HEK293 (cell line): ENCODE data around the gene STK38.
A peak's percentile ranks its signal among the peaks of the same experiment; 100 is the strongest.

ENCODE experiments used
- GFI1B ChIP-seq: fragments of 450-650 bp; formaldehyde crosslinking; IDR thresholded peaks from 2 replicates; pipeline ENCODE4 v1.5.1; 2016; ENCODE audit warnings: missing biosample characterization, missing genetic modification characterization
- KLF16 ChIP-seq: fragments of 450-650 bp; formaldehyde crosslinking; IDR thresholded peaks from 2 replicates; pipeline ENCODE4 v1.5.1; 2017; ENCODE audit warnings: missing biosample characterization, missing genetic modification characterization
- PRDM2 ChIP-seq: fragments of 450-650 bp; formaldehyde crosslinking; IDR thresholded peaks from 2 replicates; pipeline ENCODE4 v1.5.1; 2016; ENCODE audit warnings: missing biosample characterization, missing genetic modification characterization, borderline replicate concordance
- SCRT1 ChIP-seq: fragments of 450-650 bp; formaldehyde crosslinking; IDR thresholded peaks from 2 replicates; pipeline ENCODE4 v1.5.1; 2016; ENCODE audit warnings: missing biosample characterization, missing genetic modification characterization, borderline replicate concordance
- SP3 ChIP-seq: fragments of 450-650 bp; formaldehyde crosslinking; IDR thresholded peaks from 2 replicates; pipeline ENCODE4 v1.5.1; 2016; ENCODE audit warnings: missing biosample characterization, missing genetic modification characterization
- TSHZ1 ChIP-seq: fragments of 450-650 bp; formaldehyde crosslinking; IDR thresholded peaks from 2 replicates; pipeline ENCODE4 v1.5.1; 2016; ENCODE audit warnings: missing biosample characterization, missing genetic modification characterization, borderline replicate concordance
- YY2 ChIP-seq: fragments of 450-650 bp; formaldehyde crosslinking; IDR thresholded peaks from 2 replicates; pipeline ENCODE4 v1.5.1; 2016; ENCODE audit warnings: missing biosample characterization, missing genetic modification characterization
- ZBTB1 ChIP-seq: fragments of 450-650 bp; formaldehyde crosslinking; IDR thresholded peaks from 2 replicates; pipeline ENCODE4 v1.5.1; 2016; ENCODE audit warnings: missing biosample characterization, missing genetic modification characterization
- ZFP3 ChIP-seq: fragments of 450-650 bp; formaldehyde crosslinking; IDR thresholded peaks from 2 replicates; pipeline ENCODE4 v1.5.1; 2016; ENCODE audit warnings: low read depth, missing biosample characterization, missing genetic modification characterization
- ZNF10 ChIP-seq: fragments of 450-650 bp; formaldehyde crosslinking; IDR thresholded peaks from 2 replicates; pipeline ENCODE4 v1.5.1; 2017; ENCODE audit warnings: missing biosample characterization, missing genetic modification characterization
- ZNF138 ChIP-seq: fragments of 450-650 bp; formaldehyde crosslinking; IDR thresholded peaks from 2 replicates; pipeline ENCODE4 v1.5.1; 2016; ENCODE audit warnings: missing biosample characterization, missing genetic modification characterization, borderline replicate concordance
- ZNF24 ChIP-seq: fragments of 450-650 bp; formaldehyde crosslinking; IDR thresholded peaks from 2 replicates; pipeline ENCODE4 v1.5.1; 2016; ENCODE audit warnings: missing biosample characterization, missing genetic modification characterization
- ZNF350 ChIP-seq: fragments of 450-650 bp; formaldehyde crosslinking; IDR thresholded peaks from 2 replicates; pipeline ENCODE4 v1.5.0; 2017; ENCODE audit warnings: missing biosample characterization, mild to moderate bottlenecking, missing genetic modification characterization
- ZNF391 ChIP-seq: fragments of 450-650 bp; formaldehyde crosslinking; IDR thresholded peaks from 2 replicates; pipeline ENCODE4 v1.5.1; 2016; ENCODE audit warnings: low read depth, missing biosample characterization, missing genetic modification characterization, borderline replicate concordance
- ZNF404 ChIP-seq: fragments of 450-650 bp; formaldehyde crosslinking; IDR thresholded peaks from 2 replicates; pipeline ENCODE4 v1.5.1; 2017; ENCODE audit warnings: missing biosample characterization, missing genetic modification characterization
- ZNF433 ChIP-seq: fragments of 450-650 bp; formaldehyde crosslinking; IDR thresholded peaks from 2 replicates; pipeline ENCODE4 v1.5.1; 2016; ENCODE audit warnings: missing biosample characterization, missing genetic modification characterization, low read depth
- ZNF544 ChIP-seq: fragments of 450-650 bp; formaldehyde crosslinking; IDR thresholded peaks from 2 replicates; pipeline ENCODE4 v1.5.0; 2017; ENCODE audit warnings: missing biosample characterization, missing genetic modification characterization
- ZNF629 ChIP-seq: fragments of 450-650 bp; formaldehyde crosslinking; IDR thresholded peaks from 2 replicates; pipeline ENCODE4 v1.5.1; 2017; ENCODE audit warnings: missing biosample characterization, missing genetic modification characterization
- ZNF664 ChIP-seq: fragments of 450-650 bp; formaldehyde crosslinking; IDR thresholded peaks from 2 replicates; pipeline ENCODE4 v1.5.1; 2016; ENCODE audit warnings: missing biosample characterization, missing genetic modification characterization
- ZNF677 ChIP-seq: fragments of 450-650 bp; IDR thresholded peaks from 2 replicates; pipeline ENCODE4 v1.5.0; 2018; ENCODE audit warnings: missing biosample characterization, mild to moderate bottlenecking, missing genetic modification characterization, moderate library complexity
- ZNF701 ChIP-seq: fragments of 450-650 bp; formaldehyde crosslinking; IDR thresholded peaks from 2 replicates; pipeline ENCODE4 v1.5.1; 2016; ENCODE audit warnings: missing biosample characterization, missing genetic modification characterization
- ZNF792 ChIP-seq: fragments of 450-650 bp; formaldehyde crosslinking; IDR thresholded peaks from 2 replicates; pipeline ENCODE4 v1.5.1; 2016; ENCODE audit warnings: missing biosample characterization, missing genetic modification characterization
- ZNF837 ChIP-seq: fragments of 450-650 bp; formaldehyde crosslinking; IDR thresholded peaks from 2 replicates; pipeline ENCODE4 v1.5.1; 2016; ENCODE audit warnings: missing biosample characterization, missing genetic modification characterization
- ZSCAN23 ChIP-seq: fragments of 450-650 bp; formaldehyde crosslinking; IDR thresholded peaks from 2 replicates; pipeline ENCODE4 v1.5.1; 2016; ENCODE audit warnings: missing biosample characterization, missing genetic modification characterization
- ZSCAN5A ChIP-seq: fragments of 450-650 bp; formaldehyde crosslinking; IDR thresholded peaks from 2 replicates; pipeline ENCODE4 v1.5.1; 2016; ENCODE audit warnings: missing biosample characterization, missing genetic modification characterization
- TF ChIP-seq, protein P1 (sequence below): fragments of 450-650 bp; formaldehyde crosslinking; IDR thresholded peaks from 2 replicates; pipeline ENCODE4 v1.5.1; 2016; ENCODE audit warnings: missing biosample characterization, missing genetic modification characterization
- TF ChIP-seq, protein P2 (sequence below): sonication (generic); formaldehyde crosslinking; IDR thresholded peaks from 2 replicates; pipeline ENCODE4 v1.8.1; 2022; ENCODE audit warnings: mild to moderate bottlenecking, moderate library complexity, missing genetic modification reagents

Gene STK38

GRCh38 chr6:36546920-36547645 lies at the start of gene STK38 (continued):
- TF ChIP-seq PRDM2 (tag by site-specific recombination) (no peak), ZNF664 (no peak), GFI1B (no peak), ZNF24 (0 out of 2 replicates have a peak, but pooled peaks have one; percentile 47), ZNF391 (peak; percentile 78; the same call in 1 of the 2 replicates), ZNF677 (tag by site-specific recombination) (no peak), ZNF629 (tag by site-specific recombination) (0 out of 2 replicates have a peak, but pooled peaks have one; percentile 47), ZSCAN5A (peak; percentile 71; the same call in 1 of the 2 replicates), SCRT1 (tag by site-specific recombination) (peak; percentile 90), ZNF10 (tag by site-specific recombination) (0 out of 2 replicates have a peak, but pooled peaks have one; percentile 39), KLF16 (tag by site-specific recombination) (no peak), SP3 (tag by site-specific recombination) (peak; percentile 68), ZSCAN23 (tag by site-specific recombination) (peak; percentile 31; the same call in 1 of the 2 replicates), ZNF701 (tag by site-specific recombination) (no peak), ZFP3 (no peak), ZNF837 (no peak), ZNF544 (no peak), YY2 (no peak), ZNF350 (tag by site-specific recombination) (no peak), ZBTB1 (tag by site-specific recombination) (no peak), TSHZ1 (tag by site-specific recombination) (no peak), ZNF433 (no peak), ZNF404 (tag by site-specific recombination) (no peak), ZNF138 (tag by site-specific recombination) (no peak), ZNF792 (tag by site-specific recombination) (no peak)
- TF ChIP-seq, protein P1, sequence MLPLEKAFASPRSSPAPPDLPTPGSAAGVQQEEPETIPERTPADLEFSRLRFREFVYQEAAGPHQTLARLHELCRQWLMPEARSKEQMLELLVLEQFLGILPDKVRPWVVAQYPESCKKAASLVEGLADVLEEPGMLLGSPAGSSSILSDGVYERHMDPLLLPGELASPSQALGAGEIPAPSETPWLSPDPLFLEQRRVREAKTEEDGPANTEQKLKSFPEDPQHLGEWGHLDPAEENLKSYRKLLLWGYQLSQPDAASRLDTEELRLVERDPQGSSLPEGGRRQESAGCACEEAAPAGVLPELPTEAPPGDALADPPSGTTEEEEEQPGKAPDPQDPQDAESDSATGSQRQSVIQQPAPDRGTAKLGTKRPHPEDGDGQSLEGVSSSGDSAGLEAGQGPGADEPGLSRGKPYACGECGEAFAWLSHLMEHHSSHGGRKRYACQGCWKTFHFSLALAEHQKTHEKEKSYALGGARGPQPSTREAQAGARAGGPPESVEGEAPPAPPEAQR = no peak
- TF ChIP-seq, protein P2, sequence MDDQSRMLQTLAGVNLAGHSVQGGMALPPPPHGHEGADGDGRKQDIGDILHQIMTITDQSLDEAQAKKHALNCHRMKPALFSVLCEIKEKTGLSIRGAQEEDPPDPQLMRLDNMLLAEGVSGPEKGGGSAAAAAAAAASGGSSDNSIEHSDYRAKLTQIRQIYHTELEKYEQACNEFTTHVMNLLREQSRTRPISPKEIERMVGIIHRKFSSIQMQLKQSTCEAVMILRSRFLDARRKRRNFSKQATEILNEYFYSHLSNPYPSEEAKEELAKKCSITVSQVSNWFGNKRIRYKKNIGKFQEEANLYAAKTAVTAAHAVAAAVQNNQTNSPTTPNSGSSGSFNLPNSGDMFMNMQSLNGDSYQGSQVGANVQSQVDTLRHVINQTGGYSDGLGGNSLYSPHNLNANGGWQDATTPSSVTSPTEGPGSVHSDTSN (CRISPR knock-in tag) = no peak
